Astrocyte (in vitro differentiated cells and primary cell): Measurements from ENCODE around the gene HES1. TPM values are rescaled to one million over a fixed set of nuclear protein-coding genes. Genes with fewer than 3 reads are reported as not detected.
A peak's percentile ranks its signal among the peaks of the same experiment; 100 is the strongest.

Experiments
- DNase-seq: peaks from one replicate; pipeline ENCODE4 v3.0.0-alpha.2; 2010; ENCODE audit warnings: low read depth
- FAIRE-seq: peaks from 2 replicates; lab custom pipeline; 2011; peaks lifted over from hg19 to GRCh38; lab: Jason Lieb, UNC
- H2AFZ ChIP-seq: 2 replicates; pipeline ENCODE4 v1.6.0; 2012; ENCODE audit warnings: low read depth, low read length, inconsistent platforms
- H3K27ac ChIP-seq: 2 replicates; pipeline ENCODE4 v1.5.1; 2011; ENCODE audit warnings: low read depth, low read length, inconsistent platforms
- H3K27me3 ChIP-seq: 2 replicates; pipeline ENCODE4 v1.6.0; 2011; ENCODE audit warnings: low read length, inconsistent platforms; ENCODE audit not compliant: insufficient read depth
- H3K36me3 ChIP-seq: 2 replicates; pipeline ENCODE4 v1.5.1; 2011; ENCODE audit warnings: low read length, inconsistent platforms; ENCODE audit not compliant: insufficient read depth
- H3K4me1 ChIP-seq: 2 replicates; pipeline ENCODE4 v1.5.1; 2011; ENCODE audit warnings: low read length, inconsistent platforms; ENCODE audit not compliant: insufficient read depth
- H3K4me2 ChIP-seq: 2 replicates; pipeline ENCODE4 v1.6.0; 2012; ENCODE audit warnings: low read length, inconsistent platforms
- H3K4me3 ChIP-seq: 2 replicates; pipeline ENCODE4 v1.5.1; 2011; ENCODE audit warnings: low read depth, mild to moderate bottlenecking, low read length, inconsistent platforms; ENCODE audit not compliant: insufficient read depth
- H3K79me2 ChIP-seq: 2 replicates; pipeline ENCODE4 v1.6.0; 2012; ENCODE audit warnings: mild to moderate bottlenecking, low read length, inconsistent platforms; ENCODE audit not compliant: insufficient read depth
- H3K9ac ChIP-seq: 2 replicates; pipeline ENCODE4 v1.6.0; 2012; ENCODE audit warnings: mild to moderate bottlenecking, low read length, inconsistent platforms
- H3K9me3 ChIP-seq: 2 replicates; pipeline ENCODE4 v1.5.1; 2012; ENCODE audit warnings: low read depth, mild to moderate bottlenecking, low read length, inconsistent platforms; ENCODE audit not compliant: insufficient read depth
- H4K20me1 ChIP-seq: 2 replicates; pipeline ENCODE4 v1.6.0; 2012; ENCODE audit warnings: low read length, inconsistent platforms; ENCODE audit not compliant: insufficient read depth
- H3K27ac Mint-ChIP-seq: one replicate; pipeline ENCODE4 v1.8.0; 2021; ENCODE audit warnings: mild to moderate bottlenecking, mixed read lengths; ENCODE audit not compliant: unreplicated experiment
- H3K27me3 Mint-ChIP-seq: one replicate; pipeline ENCODE4 v1.8.0; 2021; ENCODE audit warnings: low read depth, mixed read lengths; ENCODE audit not compliant: unreplicated experiment
- H3K36me3 Mint-ChIP-seq: one replicate; pipeline ENCODE4 v1.8.0; 2021; ENCODE audit warnings: low read depth, mixed read lengths; ENCODE audit not compliant: unreplicated experiment
- H3K4me1 Mint-ChIP-seq: one replicate; pipeline ENCODE4 v1.8.0; 2021; ENCODE audit warnings: low read depth, mixed read lengths; ENCODE audit not compliant: unreplicated experiment
- H3K4me3 Mint-ChIP-seq: one replicate; pipeline ENCODE4 v1.8.0; 2021; ENCODE audit warnings: mild to moderate bottlenecking, moderate library complexity, mixed read lengths; ENCODE audit not compliant: unreplicated experiment
- H3K9me3 Mint-ChIP-seq: one replicate; pipeline ENCODE4 v1.8.0; 2021; ENCODE audit warnings: mild to moderate bottlenecking, mixed read lengths; ENCODE audit not compliant: unreplicated experiment
- EZH2 ChIP-seq: IDR thresholded peaks from 2 replicates; pipeline ENCODE4 v1.6.1; 2012; ENCODE audit warnings: mild to moderate bottlenecking, low read length, inconsistent platforms; ENCODE audit not compliant: insufficient read depth
- total RNA-seq: library from RNA; stranded (reverse); gene quantifications from 2 replicates; pipeline ENCODE4 v1.2.1, GENCODE V29; 2021
- TF ChIP-seq, protein P1 (sequence below): IDR thresholded peaks from 2 replicates; pipeline ENCODE4 v1.5.1; 2011; ENCODE audit warnings: low read depth, mild to moderate bottlenecking, inconsistent platforms, low read length, moderate library complexity; ENCODE audit not compliant: insufficient read depth

HES1 gene
- total RNA-seq, 1 donor from 2014 or later = 46.5 TPM

DNA sequence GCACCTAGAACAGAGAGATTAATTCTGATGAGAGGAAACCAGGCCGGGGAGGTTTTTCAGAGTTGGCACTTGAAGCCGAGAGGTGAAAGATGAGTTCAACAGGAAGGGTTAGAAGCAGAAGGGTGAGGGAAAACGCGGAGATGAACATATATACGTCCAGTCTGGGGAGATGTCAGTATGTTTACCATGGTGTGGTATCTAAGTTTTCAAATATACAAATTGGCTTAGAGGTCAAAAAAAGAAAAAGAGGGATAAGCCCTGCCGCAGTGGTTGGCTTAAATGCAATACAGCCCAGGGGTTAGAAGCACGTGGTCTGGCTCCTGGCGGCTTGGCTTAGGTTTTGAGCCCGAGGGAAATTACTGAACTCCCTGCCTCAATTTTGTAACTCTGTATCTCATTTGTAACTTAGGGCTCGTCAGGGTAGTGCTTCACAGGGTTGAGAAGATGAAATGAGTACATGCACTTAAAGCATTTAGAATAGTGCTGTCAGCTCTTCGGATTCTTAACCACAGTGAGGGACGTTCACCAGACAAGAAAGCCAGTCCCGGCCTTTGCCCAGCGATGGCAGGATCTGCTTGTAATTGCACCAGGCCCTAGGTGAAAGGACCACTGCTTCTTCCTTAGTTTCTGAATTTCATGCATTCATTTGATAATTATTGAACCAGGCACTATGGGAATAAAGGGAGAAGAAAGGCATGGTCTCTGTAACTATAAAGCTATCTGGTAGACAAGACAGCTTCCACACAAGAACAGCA is 6.4 kb downstream of the HES1 start:
- peak overlapping the region; percentile 70 for H3K27ac Mint-ChIP-seq

GRCh38 chr3:194145702-194146101 is 9.8 kb downstream of the HES1 start:
- Histone ChIP-seq H4K20me1 (no peaks in the 10 kb centered on the region), H3K36me3 (no peaks in the 10 kb centered on the region), H3K4me1 (peaks cover 23% of the 10 kb centered on the region), H3K9me3 (no peaks in the 10 kb centered on the region), H3K4me3 (no peak overlapping the region), H3K79me2 (no peaks in the 10 kb centered on the region), H3K4me2 (no peak overlapping the region), H3K9ac (no peak overlapping the region), H2AFZ (no peak overlapping the region), H3K27me3 (no peaks in the 10 kb centered on the region), H3K27ac (no peak overlapping the region)
- H3K4me1 Mint-ChIP-seq = peaks cover 18% of the 10 kb centered on the region
- no peak overlapping the region for H3K27ac Mint-ChIP-seq
- H3K4me3 Mint-ChIP-seq = no peak overlapping the region
- H3K36me3 Mint-ChIP-seq = no peaks in the 10 kb centered on the region
- no peak for FAIRE-seq
- peaks cover 60% of the 10 kb centered on the region for H3K27me3 Mint-ChIP-seq
- DNase-seq = no peak
- no peaks in the 10 kb centered on the region for H3K9me3 Mint-ChIP-seq
- TF ChIP-seq, protein P1, sequence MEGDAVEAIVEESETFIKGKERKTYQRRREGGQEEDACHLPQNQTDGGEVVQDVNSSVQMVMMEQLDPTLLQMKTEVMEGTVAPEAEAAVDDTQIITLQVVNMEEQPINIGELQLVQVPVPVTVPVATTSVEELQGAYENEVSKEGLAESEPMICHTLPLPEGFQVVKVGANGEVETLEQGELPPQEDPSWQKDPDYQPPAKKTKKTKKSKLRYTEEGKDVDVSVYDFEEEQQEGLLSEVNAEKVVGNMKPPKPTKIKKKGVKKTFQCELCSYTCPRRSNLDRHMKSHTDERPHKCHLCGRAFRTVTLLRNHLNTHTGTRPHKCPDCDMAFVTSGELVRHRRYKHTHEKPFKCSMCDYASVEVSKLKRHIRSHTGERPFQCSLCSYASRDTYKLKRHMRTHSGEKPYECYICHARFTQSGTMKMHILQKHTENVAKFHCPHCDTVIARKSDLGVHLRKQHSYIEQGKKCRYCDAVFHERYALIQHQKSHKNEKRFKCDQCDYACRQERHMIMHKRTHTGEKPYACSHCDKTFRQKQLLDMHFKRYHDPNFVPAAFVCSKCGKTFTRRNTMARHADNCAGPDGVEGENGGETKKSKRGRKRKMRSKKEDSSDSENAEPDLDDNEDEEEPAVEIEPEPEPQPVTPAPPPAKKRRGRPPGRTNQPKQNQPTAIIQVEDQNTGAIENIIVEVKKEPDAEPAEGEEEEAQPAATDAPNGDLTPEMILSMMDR = no peak
- TF ChIP-seq EZH2 = no peak

More for the DNA sequence above, 6.4 kb downstream of the HES1 start:
- Histone ChIP-seq H3K9ac (peak overlapping the region; percentile 92), H3K79me2 (peaks cover 9% of the 10 kb centered on the region), H3K4me2 (peak overlapping the region; percentile 80), H4K20me1 (peaks cover 3% of the 10 kb centered on the region), H2AFZ (peak overlapping the region; percentile 29), H3K4me3 (peak overlapping the region; percentile 26), H3K36me3 (no peaks in the 10 kb centered on the region), H3K27ac (peak overlapping the region; percentile 98), H3K9me3 (no peaks in the 10 kb centered on the region), H3K4me1 (peaks cover 39% of the 10 kb centered on the region), H3K27me3 (no peaks in the 10 kb centered on the region)
- DNase-seq (no peak), FAIRE-seq (no peak)
- Mint-ChIP-seq H3K27me3 (peaks cover 30% of the 10 kb centered on the region), H3K4me1 (peaks cover 26% of the 10 kb centered on the region), H3K9me3 (no peaks in the 10 kb centered on the region), H3K4me3 (peak overlapping the region; percentile 68), H3K36me3 (peaks cover 3% of the 10 kb centered on the region)
- TF ChIP-seq, protein P1 = no peak
- TF ChIP-seq EZH2 = no peak

DNA sequence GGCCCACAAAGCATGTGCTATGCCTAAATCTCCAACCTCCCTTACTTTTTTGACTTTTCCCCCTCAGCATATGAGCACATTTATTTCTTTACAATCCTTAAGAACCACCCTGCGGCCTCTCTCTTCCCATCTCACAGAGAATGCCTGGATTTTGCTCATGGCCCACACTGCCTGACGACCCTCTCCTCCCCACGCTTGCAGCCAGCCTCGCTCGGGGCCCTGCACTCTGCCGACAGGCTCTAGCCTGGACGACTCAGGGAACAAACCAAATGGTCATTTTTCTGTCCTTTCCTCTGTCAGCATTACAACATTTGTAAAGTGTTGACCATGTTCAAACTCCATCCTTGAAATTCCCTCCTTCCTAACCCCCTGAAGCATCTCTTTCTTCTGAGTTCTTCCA is 11.7 kb downstream of the HES1 start:
- TF ChIP-seq, protein P1 = no peak
- no peak for TF ChIP-seq EZH2
- no peak for FAIRE-seq

More for the DNA sequence above, 11.7 kb downstream of the HES1 start:
- no peaks in the 10 kb centered on the region for H3K9me3 Mint-ChIP-seq
- H3K36me3 Mint-ChIP-seq = no peaks in the 10 kb centered on the region
- H3K4me1 ChIP-seq = peaks cover 7% of the 10 kb centered on the region
- H3K27me3 ChIP-seq = peaks cover 2% of the 10 kb centered on the region
- H3K4me2 ChIP-seq = no peak overlapping the region
- peaks cover 9% of the 10 kb centered on the region for H3K4me1 Mint-ChIP-seq
- no peak overlapping the region for H3K9ac ChIP-seq
- no peak overlapping the region for H2AFZ ChIP-seq
- no peak overlapping the region for H3K4me3 Mint-ChIP-seq
- no peaks in the 10 kb centered on the region for H4K20me1 ChIP-seq
- no peaks in the 10 kb centered on the region for H3K9me3 ChIP-seq
- no peak overlapping the region for H3K4me3 ChIP-seq
- no peak overlapping the region for H3K27ac ChIP-seq
- peaks cover 75% of the 10 kb centered on the region for H3K27me3 Mint-ChIP-seq
- no peak overlapping the region for H3K27ac Mint-ChIP-seq
- H3K79me2 ChIP-seq = no peaks in the 10 kb centered on the region
- no peaks in the 10 kb centered on the region for H3K36me3 ChIP-seq
- no peak for DNase-seq
